GM23338 (cell line): ENCODE results near the gene VSIR. TPM values are rescaled to one million over a fixed set of nuclear protein-coding genes. Genes with fewer than 3 reads are reported as not detected.

Experiments
- ATAC-seq: fragments of 200-7000 bp; cut with Tn5 transposase; 3 replicates; pipeline ENCODE4 v1.9.1; 2020
- DNase-seq: peaks from one replicate; pipeline ENCODE4 v3.0.0-alpha.2; 2015; ENCODE audit warnings: low spot score
- H2AFZ ChIP-seq: fragments of 200-600 bp; sonication (generic); 2 replicates; pipeline ENCODE4 v1.8.0; 2016; ENCODE audit warnings: antibody characterized with exemption, mild to moderate bottlenecking, moderate library complexity
- H3F3A ChIP-seq: fragments of 200-600 bp; sonication (generic); replicated peaks from 2 replicates; pipeline ENCODE4 v1.8.0; 2017; ENCODE audit warnings: antibody characterized with exemption, mixed run types, low read depth
- H3K27ac ChIP-seq: fragments of 200-600 bp; sonication (generic); 2 replicates; pipeline ENCODE4 v1.6.1; 2016; ENCODE audit warnings: low read depth
- H3K27me3 ChIP-seq: fragments of 200-600 bp; sonication (generic); 2 replicates; pipeline ENCODE4 v1.8.0; 2016; ENCODE audit warnings: mild to moderate bottlenecking, mixed run types, moderate library complexity; ENCODE audit not compliant: insufficient read depth
- H3K36me3 ChIP-seq: fragments of 200-600 bp; sonication (generic); 2 replicates; pipeline ENCODE4 v1.8.0; 2016; ENCODE audit warnings: mild to moderate bottlenecking; ENCODE audit not compliant: insufficient read depth
- H3K4me1 ChIP-seq: fragments of 200-600 bp; sonication (generic); 2 replicates; pipeline ENCODE4 v1.8.0; 2016; ENCODE audit warnings: mild to moderate bottlenecking, moderate library complexity; ENCODE audit not compliant: insufficient read depth
- H3K4me2 ChIP-seq: fragments of 200-600 bp; sonication (generic); 2 replicates; pipeline ENCODE4 v1.7.1; 2017; ENCODE audit warnings: mixed run types
- H3K4me3 ChIP-seq: fragments of 200-600 bp; sonication (generic); 2 replicates; pipeline ENCODE4 v1.6.1; 2016; ENCODE audit warnings: mixed run types
- H3K79me2 ChIP-seq: fragments of 200-600 bp; sonication (generic); replicated peaks from 2 replicates; pipeline ENCODE4 v1.8.0; 2017; ENCODE audit warnings: mild to moderate bottlenecking; ENCODE audit not compliant: insufficient read depth
- H3K9me2 ChIP-seq: fragments of 200-600 bp; sonication (generic); 2 replicates; pipeline ENCODE4 v1.8.0; 2017; ENCODE audit not compliant: insufficient read depth
- H4K20me1 ChIP-seq: fragments of 200-600 bp; sonication (generic); replicated peaks from 2 replicates; pipeline ENCODE4 v1.8.0; 2017; ENCODE audit warnings: mild to moderate bottlenecking; ENCODE audit not compliant: insufficient read depth
- H3K27ac Mint-ChIP-seq: 2 replicates; pipeline ENCODE4 v1.8.0; 2020; ENCODE audit warnings: inconsistent platforms, mild to moderate bottlenecking, moderate library complexity, mixed read lengths
- H3K27me3 Mint-ChIP-seq: 3 replicates; pipeline ENCODE4 v1.8.0; 2022; ENCODE audit warnings: low read depth, mild to moderate bottlenecking, moderate library complexity, mixed read lengths, inconsistent platforms; ENCODE audit not compliant: insufficient read depth, poor library complexity
- H3K36me3 Mint-ChIP-seq: 3 replicates; pipeline ENCODE4 v1.8.0; 2021; ENCODE audit warnings: low read depth, mild to moderate bottlenecking, inconsistent platforms, moderate library complexity, mixed read lengths
- H3K4me1 Mint-ChIP-seq: 3 replicates; pipeline ENCODE4 v1.8.0; 2020; ENCODE audit warnings: mild to moderate bottlenecking, inconsistent platforms, mixed read lengths
- H3K4me3 Mint-ChIP-seq: 3 replicates; pipeline ENCODE4 v1.8.0; 2021; ENCODE audit warnings: moderate library complexity, mild to moderate bottlenecking, inconsistent platforms, mixed read lengths
- H3K9me3 Mint-ChIP-seq: 3 replicates; pipeline ENCODE4 v1.8.0; 2020; ENCODE audit warnings: moderate library complexity, mild to moderate bottlenecking, inconsistent platforms, mixed read lengths
- CREB1 ChIP-seq: fragments of 250-450 bp; sonication (Bioruptor Pico); IDR thresholded peaks from 2 replicates; pipeline ENCODE4 v1.5.0; 2020; ENCODE audit warnings: low read depth, mild to moderate bottlenecking, moderate library complexity
- CTCF ChIP-seq, 2 experiments: fragments of 200-600 bp in 1 of 2; sonication (generic) in 1 of 2; conservative IDR thresholded peaks; 2 replicates each; pipeline versions ENCODE4 v1.5.1 to v1.6.1; 2016 to 2017; ENCODE audit warnings: antibody characterized with exemption in 2 of 2, low read depth in 2 of 2, mild to moderate bottlenecking in 2 of 2, moderate library complexity in 1 of 2
- ETS1 ChIP-seq: IDR thresholded peaks from 2 replicates; pipeline ENCODE4 v1.6.1; 2016; ENCODE audit warnings: antibody characterized with exemption
- EZH2phosphoT487 ChIP-seq: fragments of 200-600 bp; sonication (generic); IDR thresholded peaks from one replicate; pipeline ENCODE4 v1.8.1; 2018; ENCODE audit warnings: antibody characterized with exemption; ENCODE audit not compliant: unreplicated experiment
- NANOG ChIP-seq: IDR thresholded peaks from 2 replicates; pipeline ENCODE4 v1.6.1; 2016; ENCODE audit warnings: antibody characterized with exemption, borderline replicate concordance
- POLR2AphosphoS5 ChIP-seq: IDR thresholded peaks from 2 replicates; pipeline ENCODE4 v1.6.1; 2016; ENCODE audit warnings: antibody characterized with exemption, low read depth
- REST ChIP-seq: IDR thresholded peaks from one replicate; pipeline ENCODE4 v1.6.1; 2018; ENCODE audit warnings: antibody characterized with exemption; ENCODE audit not compliant: unreplicated experiment
- STAT1 ChIP-seq: IDR thresholded peaks from one replicate; pipeline ENCODE4 v1.6.1; 2016; ENCODE audit warnings: antibody characterized with exemption; ENCODE audit not compliant: unreplicated experiment
- ZNF114 ChIP-seq: fragments of 250-450 bp; sonication (Bioruptor Pico); IDR thresholded peaks from 2 replicates; pipeline ENCODE4 v1.5.0; 2020; ENCODE audit warnings: mild to moderate bottlenecking, moderate library complexity
- ZNF462 ChIP-seq: fragments of 250-450 bp; sonication (Bioruptor Pico); IDR thresholded peaks from 2 replicates; pipeline ENCODE4 v1.5.0; 2020; ENCODE audit warnings: mild to moderate bottlenecking, moderate library complexity
- polyA plus RNA-seq: library from polyadenylated mRNA; unstranded; fragments of >200 nt; fragmentation: Nextera tagmentation; extraction: Ambion mirVana; gene quantifications from 2 replicates; pipeline ENCODE4 v1.2.1, GENCODE V29; 2016
- total RNA-seq: library from RNA; depleted of rRNA; stranded (reverse); fragments of >200 nt; shearing (Covaris generic); gene quantifications from 2 replicates; pipeline ENCODE4 v1.2.3, GENCODE V29; 2014

Gene VSIR
- total and polyA plus RNA-seq, 2 experiments from 2014 or later = 0.10 to 0.74 TPM

- H3K4me3 ChIP-seq = no peak overlapping the region
- no peak overlapping the region for H3K27ac ChIP-seq
- H3K36me3 Mint-ChIP-seq = no peaks in the 10 kb centered on the region
- DNase-seq = no peak
- no peaks in the 10 kb centered on the region for H3K4me1 ChIP-seq
- H3F3A ChIP-seq = no peaks in the 10 kb centered on the region
- H3K9me3 Mint-ChIP-seq = no peaks in the 10 kb centered on the region
- peaks cover 11% of the 10 kb centered on the region for H3K27me3 Mint-ChIP-seq
- TF ChIP-seq ETS1 = no peak
- TF ChIP-seq REST = no peak
- TF ChIP-seq ZNF114 (CRISPR knock-in tag) = no peak
- no peak for TF ChIP-seq EZH2phosphoT487
- TF ChIP-seq CTCF (conservative IDR thresholded peaks at IDR 0.05; ENCODE audit: low read depth in 2 of 2) = no peak
- TF ChIP-seq STAT1 = no peak
- no peak for TF ChIP-seq NANOG
- TF ChIP-seq POLR2AphosphoS5 = no peak
- no peak overlapping the region for H3K27ac Mint-ChIP-seq
- no peak overlapping the region for H3K4me2 ChIP-seq
- ATAC-seq = no peak
- no peaks in the 10 kb centered on the region for H3K36me3 ChIP-seq
- H4K20me1 ChIP-seq = no peaks in the 10 kb centered on the region
- H2AFZ ChIP-seq = no peak overlapping the region
- no peaks in the 10 kb centered on the region for H3K27me3 ChIP-seq
- H3K79me2 ChIP-seq = no peaks in the 10 kb centered on the region
- no peaks in the 10 kb centered on the region for H3K9me2 ChIP-seq
- H3K4me3 Mint-ChIP-seq = no peak overlapping the region
- H3K4me1 Mint-ChIP-seq = peaks cover 7% of the 10 kb centered on the region; the same call in 2 of the 3 replicates
These were observed 41.5 kb downstream of the VSIR start for GRCh38 chr10:71731791-71732190.

DNA sequence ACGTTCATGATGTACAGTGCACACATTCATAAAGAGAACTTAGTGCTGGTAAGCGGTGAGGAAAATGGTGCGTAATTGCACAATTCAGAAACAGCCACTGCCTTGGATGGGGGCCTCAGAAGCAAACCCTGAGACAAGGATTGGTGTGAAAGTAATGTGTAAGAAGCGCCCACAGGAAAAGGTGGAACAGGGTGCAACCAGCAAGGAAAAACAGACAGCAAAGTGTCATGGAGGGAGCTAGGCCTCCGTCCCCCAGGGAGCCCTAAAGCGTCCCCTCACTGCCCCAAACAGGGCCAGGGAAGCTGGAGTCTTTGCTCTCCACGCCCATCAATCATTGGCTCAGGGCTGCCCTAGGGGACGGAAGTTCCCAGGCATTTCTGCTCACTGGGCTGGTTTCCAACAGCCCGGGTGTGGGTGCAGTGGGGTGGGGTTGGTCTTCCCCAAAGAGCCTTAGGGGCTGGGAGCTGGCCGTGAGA is 44.1 kb downstream of the VSIR start:
- no peak overlapping the region for H3K27ac Mint-ChIP-seq
- no peaks in the 10 kb centered on the region for H3K36me3 Mint-ChIP-seq
- H3F3A ChIP-seq = no peaks in the 10 kb centered on the region
- H4K20me1 ChIP-seq = no peaks in the 10 kb centered on the region
- H3K4me2 ChIP-seq = no peak overlapping the region
- no peaks in the 10 kb centered on the region for H3K4me1 ChIP-seq
- H2AFZ ChIP-seq = no peak overlapping the region
- H3K9me2 ChIP-seq = no peaks in the 10 kb centered on the region
- no peak for DNase-seq
- H3K27me3 Mint-ChIP-seq = peaks cover 14% of the 10 kb centered on the region
- no peaks in the 10 kb centered on the region for H3K9me3 Mint-ChIP-seq
- H3K79me2 ChIP-seq = no peaks in the 10 kb centered on the region
- no peak overlapping the region for H3K4me3 ChIP-seq
- H3K4me1 Mint-ChIP-seq = peaks cover 6% of the 10 kb centered on the region; the same call in 2 of the 3 replicates
- no peak for ATAC-seq
- no peaks in the 10 kb centered on the region for H3K36me3 ChIP-seq
- no peak overlapping the region for H3K27ac ChIP-seq
- no peak overlapping the region for H3K4me3 Mint-ChIP-seq
- H3K27me3 ChIP-seq = no peaks in the 10 kb centered on the region
- TF ChIP-seq EZH2phosphoT487 (no peak), CREB1 (CRISPR knock-in tag) (no peak), ZNF462 (CRISPR knock-in tag) (no peak), POLR2AphosphoS5 (no peak)
